GM21529 (cell line): Measurements from ENCODE around the gene SGK1.
"Not testable (repeated sequence)": the region's sequence is repeated elsewhere in the genome, so short reads cannot be mapped to it uniquely, and the experiment has no call there.

Source experiments
- ATAC-seq: cut with Tn5 transposase; IDR thresholded peaks from one replicate; pipeline ENCODE4 v1.9.1; 2021; ENCODE audit not compliant: unreplicated experiment

Gene SGK1

GRCh38 chr6:134193536-134194498, 124.1 kb downstream of the SGK1 start:
- ATAC-seq: no peak

GRCh38 chr6:134192609-134193008, 125.3 kb downstream of the SGK1 start:
- ATAC-seq: not testable (repeated sequence)

- ATAC-seq: no peak
Measured at GRCh38 chr6:134190883-134191282, 127.0 kb downstream of the SGK1 start.

GRCh38 chr6:134187751-134188150, 130.2 kb downstream of the SGK1 start:
- ATAC-seq: no peak

GRCh38 chr6:134187154-134187553, 130.8 kb downstream of the SGK1 start:
- ATAC-seq: no peak

GRCh38 chr6:134186355-134186754, 131.6 kb downstream of the SGK1 start:
- ATAC-seq: no peak

GRCh38 chr6:134185277-134185676, 132.6 kb downstream of the SGK1 start:
- no peak for ATAC-seq

- no peak for ATAC-seq
Measured at GRCh38 chr6:134183844-134184243, 134.1 kb downstream of the SGK1 start.

- ATAC-seq: no peak
Measured at GRCh38 chr6:134182528-134182927, 135.4 kb downstream of the SGK1 start.

- not testable (repeated sequence) for ATAC-seq
Measured at GRCh38 chr6:134181726-134182125, 136.2 kb downstream of the SGK1 start.

- ATAC-seq: not testable (repeated sequence)
Measured at GRCh38 chr6:134181251-134181650, 136.7 kb downstream of the SGK1 start.

- not testable (repeated sequence) for ATAC-seq
Measured at GRCh38 chr6:134180540-134180939, 137.4 kb downstream of the SGK1 start.

GRCh38 chr6:134178161-134179044, 139.5 kb downstream of the SGK1 start:
- peak; percentile 25 for ATAC-seq

GRCh38 chr6:134177753-134178160, 140.2 kb downstream of the SGK1 start:
- no peak for ATAC-seq

GRCh38 chr6:134177236-134177635, 140.7 kb downstream of the SGK1 start:
- ATAC-seq: no peak

- no peak for ATAC-seq
Measured at GRCh38 chr6:134176264-134176975, 141.5 kb downstream of the SGK1 start.

GRCh38 chr6:134175532-134176263, 142.2 kb downstream of the SGK1 start:
- ATAC-seq: peak; percentile 8

- peak; percentile 76 for ATAC-seq
Measured at GRCh38 chr6:134174672-134175531, 143.0 kb downstream of the SGK1 start.

GRCh38 chr6:134173936-134174671, 143.8 kb downstream of the SGK1 start:
- ATAC-seq: peak; percentile 21
